Stimulated activated CD4-positive, alpha-beta T cell treated with anti-CD3 and anti-CD28 coated beads, TNF-alpha, amount 100 ng/mL, for 1 hour (primary cell): ENCODE data around the gene NEGR1.
A peak's percentile ranks its signal among the peaks of the same experiment; 100 is the strongest.
"Not testable (repeated sequence)": the region's sequence is repeated elsewhere in the genome, so short reads cannot be mapped to it uniquely, and the experiment has no call there.

ENCODE experiments used
- DNase-seq, 3 donors: peaks; one replicate each; pipeline ENCODE4 v3.0.0-alpha.2; 2020; ENCODE audit warnings: low read depth in 3 of 3, low spot score in 1 of 3

The NEGR1 gene

DNA sequence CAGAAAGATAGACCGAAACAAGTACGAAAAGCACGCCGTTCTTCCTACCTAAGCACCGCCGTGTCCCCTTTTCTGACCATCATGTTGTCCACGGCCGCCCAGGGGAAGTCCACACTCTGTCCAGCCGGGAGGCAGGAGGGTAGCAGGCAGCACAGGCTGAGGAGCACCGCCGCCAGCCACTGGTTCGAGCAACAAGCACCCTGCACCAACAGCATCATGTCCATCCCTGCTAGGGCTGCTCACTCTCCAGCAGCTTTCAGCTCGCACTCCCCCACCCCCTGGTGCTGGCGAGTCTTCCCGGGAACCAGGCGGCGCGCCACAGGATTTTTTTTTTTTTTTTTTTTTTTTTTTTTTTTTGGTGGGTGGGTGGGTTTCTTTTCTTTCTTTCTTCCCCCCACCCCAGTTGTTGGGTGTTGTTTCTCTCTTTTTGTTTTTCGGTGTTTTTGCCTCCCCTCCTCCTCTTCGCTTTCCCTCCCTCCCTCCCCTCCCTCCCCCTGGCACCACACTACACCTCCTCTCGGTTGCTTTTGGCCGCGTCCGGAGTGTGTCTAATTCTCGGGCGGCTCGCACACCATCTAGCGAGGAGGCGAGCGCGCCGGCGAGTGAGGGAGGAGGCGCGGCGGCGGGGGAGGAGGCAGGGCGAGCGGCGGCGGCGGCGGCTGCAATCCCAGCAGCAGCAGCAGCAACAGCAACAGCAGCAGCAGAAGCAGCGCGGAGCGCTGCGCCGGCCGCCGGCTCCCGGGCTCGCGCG is at the start of gene NEGR1:
Gene NEGR1 (minus strand): TSS at position 269 of the 751 bp plus-strand sequence.
- peak in 1 of 3 donors; percentile 27 for DNase-seq

GRCh38 chr1:72326494-72326893 is 44.2 kb upstream of the NEGR1 start:
- no peak for DNase-seq

- DNase-seq = no peak
Observed at GRCh38 chr1:72324451-72324850, 42.1 kb upstream of the NEGR1 start.

- no peak for DNase-seq
Observed at GRCh38 chr1:72322910-72323309, 40.6 kb upstream of the NEGR1 start.

DNA sequence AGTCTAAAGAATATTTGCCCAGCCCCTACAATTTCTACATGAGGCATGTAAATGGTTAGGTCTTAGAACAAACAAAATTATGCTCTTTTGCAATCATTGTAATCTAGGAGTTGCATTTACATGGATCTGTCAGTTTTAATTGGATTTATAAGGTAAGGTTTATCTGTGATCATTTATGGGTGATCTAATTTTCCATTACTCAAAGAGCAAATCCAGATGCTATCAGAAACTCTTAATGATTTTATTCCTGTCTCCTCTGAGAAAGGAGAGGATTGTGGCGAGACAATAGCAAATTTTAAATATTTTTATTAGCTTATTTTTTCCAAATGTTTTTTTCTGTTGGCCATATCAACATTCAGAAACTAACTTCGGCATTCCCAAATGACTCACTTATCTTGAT is 14.2 kb upstream of the NEGR1 start:
- no peak for DNase-seq

DNA sequence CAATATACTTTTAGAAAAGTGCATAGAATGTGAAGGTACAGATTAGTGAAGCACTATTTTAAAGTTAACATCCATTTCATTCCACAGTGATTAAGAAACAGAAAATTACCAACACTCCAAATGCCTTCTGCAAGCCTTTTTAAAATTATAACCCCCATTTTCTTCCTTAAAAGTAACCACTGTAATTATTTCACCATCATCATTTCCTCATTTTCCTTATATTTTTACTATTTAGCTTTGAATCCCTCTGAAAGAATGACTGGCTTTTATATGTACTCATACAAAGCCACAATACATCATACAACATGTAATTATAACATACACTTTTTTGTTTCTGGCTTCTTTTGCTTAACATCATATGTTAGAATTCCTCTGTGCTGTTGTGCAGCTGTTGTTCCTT is 6.5 kb upstream of the NEGR1 start:
- DNase-seq = no peak

GRCh38 chr1:72286401-72286800 is 4.1 kb upstream of the NEGR1 start:
- no peak for DNase-seq

GRCh38 chr1:72285074-72285425 is 2.7 kb upstream of the NEGR1 start:
- DNase-seq = no peak

DNA sequence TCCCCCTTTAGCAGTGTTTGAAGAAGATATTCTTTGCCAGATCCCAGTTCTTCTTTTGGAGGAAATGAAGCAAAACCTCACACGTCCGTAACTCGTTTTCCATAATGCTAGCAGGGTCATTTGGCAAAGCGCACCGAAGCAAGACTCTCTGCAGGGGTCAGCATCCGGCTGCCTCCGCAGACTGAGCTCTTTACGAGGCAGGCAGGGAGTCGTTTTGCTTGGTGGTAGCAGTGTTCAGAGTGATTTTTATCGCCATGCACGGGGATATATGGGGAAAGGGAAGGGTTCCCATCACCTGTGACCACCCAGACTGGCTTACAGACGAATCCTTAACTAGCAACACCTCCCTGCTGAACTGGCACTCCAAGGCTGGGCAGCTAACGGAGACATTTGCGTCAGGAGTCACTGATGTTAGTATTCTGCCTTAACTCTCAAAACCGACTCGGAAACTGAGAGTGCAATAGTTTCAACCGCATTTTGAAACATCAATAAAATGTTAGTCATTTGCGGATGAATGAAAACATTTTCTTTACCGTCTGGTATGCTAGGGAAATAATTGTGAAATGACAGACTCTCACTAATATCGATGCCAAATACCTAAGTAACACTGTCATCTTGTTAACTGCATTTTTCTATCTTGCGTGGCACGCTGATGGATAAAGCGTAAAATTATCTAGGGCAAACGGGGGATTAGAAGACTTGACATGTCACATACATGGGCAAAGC is 2.2 kb upstream of the NEGR1 start:
- DNase-seq = peak in 1 of 3 donors; percentile 0

GRCh38 chr1:72284084-72284347 is 1.7 kb upstream of the NEGR1 start:
- DNase-seq = no peak

- peak in 1 of 3 donors; percentile 1 for DNase-seq
Observed at GRCh38 chr1:72283307-72284083, 1.2 kb upstream of the NEGR1 start.

DNA sequence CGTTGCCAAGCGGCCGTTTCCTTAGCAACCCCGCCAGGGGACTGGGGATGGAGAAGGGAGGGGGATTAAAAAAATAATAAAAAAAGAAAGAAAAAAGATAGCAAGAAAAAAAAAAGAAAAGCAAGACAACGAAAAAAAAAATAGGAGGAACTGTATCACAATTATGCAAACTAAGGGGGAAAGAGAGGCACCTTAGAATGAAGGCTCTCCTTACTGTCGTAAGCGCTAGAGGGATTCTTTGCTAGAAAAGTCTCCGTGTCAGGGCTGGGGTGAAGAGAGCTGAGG is 625 bp upstream of the NEGR1 start:
- no peak for DNase-seq

GRCh38 chr1:72281637-72282270 is 585 bp downstream of the NEGR1 start:
- no peak for DNase-seq

- DNase-seq = no peak
Observed at GRCh38 chr1:72281144-72281543, 1.2 kb downstream of the NEGR1 start.

DNA sequence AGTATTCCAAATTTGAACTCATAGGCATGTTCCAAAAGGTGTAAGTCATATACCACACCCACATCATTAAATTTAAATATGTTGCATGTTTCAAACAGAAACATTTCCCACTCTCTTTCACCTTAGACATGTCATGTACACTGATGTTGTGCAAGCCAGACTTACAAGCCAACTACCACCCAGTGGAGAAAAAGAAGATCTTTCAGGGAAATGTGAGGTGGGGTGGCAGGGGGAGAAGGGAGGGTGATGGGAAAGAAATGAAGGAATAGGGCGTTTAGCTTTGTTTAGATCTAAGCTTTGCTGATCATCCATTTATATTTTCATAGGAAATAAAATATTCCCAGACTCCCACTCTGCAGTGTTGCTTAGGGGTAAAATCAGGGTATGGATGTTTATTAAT is 1.6 kb downstream of the NEGR1 start:
- no peak for DNase-seq

DNA sequence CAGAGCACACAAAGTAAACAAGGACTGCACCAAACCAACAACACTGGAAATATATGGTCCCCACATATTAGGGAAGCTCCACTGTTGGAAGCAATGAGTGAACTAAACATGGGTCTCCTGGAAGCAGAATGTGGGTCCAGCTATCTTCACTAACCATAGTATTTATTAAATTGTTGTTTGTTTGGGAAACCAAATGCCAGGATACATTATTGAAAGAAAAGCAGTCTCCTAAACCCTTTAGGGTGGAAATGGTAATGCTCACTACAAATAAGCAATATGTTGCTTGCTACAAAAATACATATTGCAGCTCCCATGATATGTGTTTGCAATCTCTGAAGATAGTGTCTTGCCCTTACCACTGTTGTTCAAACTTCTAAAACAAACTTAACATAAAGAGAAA is 2.2 kb downstream of the NEGR1 start:
- DNase-seq = no peak

DNA sequence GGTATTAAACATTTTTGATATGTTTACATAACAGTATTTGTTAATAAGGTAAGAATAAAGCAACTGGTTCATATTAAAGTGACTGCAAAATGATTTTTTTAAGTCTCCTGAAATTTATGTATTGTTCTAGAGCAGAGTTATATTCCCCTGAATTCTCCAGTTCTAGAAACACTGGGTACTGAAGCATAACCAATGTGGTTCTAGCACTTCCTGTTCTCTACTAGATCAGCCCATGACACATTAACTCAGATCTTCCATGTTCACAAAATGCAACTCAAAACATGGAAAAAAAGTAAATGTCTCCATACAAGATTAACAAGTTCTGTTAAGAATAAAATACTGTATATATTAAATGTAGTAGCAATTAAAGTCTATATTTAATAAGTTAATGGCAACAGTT is 3.9 kb downstream of the NEGR1 start:
- no peak for DNase-seq

GRCh38 chr1:72271555-72272085 is 10.7 kb downstream of the NEGR1 start:
- no peak for DNase-seq

- DNase-seq = no peak
Observed at GRCh38 chr1:72262735-72263134, 19.6 kb downstream of the NEGR1 start.

DNA sequence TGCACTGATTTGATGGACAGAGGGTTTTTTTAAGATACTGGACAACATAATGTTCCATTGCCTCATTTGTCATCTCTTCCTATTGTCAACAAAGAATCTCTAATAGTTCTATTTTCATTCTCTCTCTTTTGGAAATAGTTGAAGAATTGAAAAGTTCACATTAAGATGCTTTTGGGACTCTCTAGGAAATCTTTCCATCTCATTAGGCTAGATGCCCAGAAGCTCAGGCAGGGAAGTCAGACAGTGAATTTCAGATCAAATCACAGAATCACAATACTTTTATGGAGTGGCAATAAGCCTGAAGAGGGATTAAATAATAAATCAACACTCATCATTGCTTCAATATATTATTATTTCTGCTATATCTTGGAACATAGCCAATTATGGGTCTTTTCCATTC is 29.2 kb downstream of the NEGR1 start:
- no peak for DNase-seq

DNA sequence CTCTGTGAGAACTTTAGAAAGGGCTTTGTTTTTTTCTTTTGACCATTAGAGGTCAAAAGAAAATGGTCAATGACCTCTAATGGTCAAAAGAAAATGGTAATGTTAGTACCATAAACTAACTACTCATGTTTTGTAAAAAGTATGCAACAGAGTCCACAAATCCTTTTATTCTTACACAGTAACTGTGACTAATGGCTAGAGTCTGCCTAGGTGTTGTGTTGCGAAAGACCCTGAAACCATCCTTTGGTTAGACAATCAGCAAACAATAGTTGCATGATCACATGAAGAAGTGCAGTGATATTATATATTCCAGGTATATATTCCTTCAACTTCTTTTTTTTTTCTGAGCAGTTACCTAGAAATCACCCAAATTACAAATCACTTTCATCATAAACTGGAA is 40.9 kb downstream of the NEGR1 start:
- DNase-seq = no peak

GRCh38 chr1:72235931-72236330 is 46.4 kb downstream of the NEGR1 start:
- not testable (repeated sequence) for DNase-seq
